Adipose tissue (tissue), 3 donors: ENCODE data around the gene IL17C. TPM values are rescaled to one million over a fixed set of nuclear protein-coding genes. Genes with fewer than 3 reads are reported as not detected.
"Not testable (repeated sequence)": the region's sequence is repeated elsewhere in the genome, so short reads cannot be mapped to it uniquely, and the experiment has no call there.

Experiments used
- H3K27ac ChIP-seq: one replicate; pipeline ENCODE4 v1.5.1; 2013; ENCODE audit warnings: low read depth, low read length
- WGBS, 3 donors: extraction: QIAGEN DNeasy Blood & Tissue Kit; methylation state at CpG; one replicate each; pipeline ENCODE4 v1.1.7; 2013; 5-methylcytosine and 5-hydroxymethylcytosine counted together
- polyA plus RNA-seq, 3 donors: library from polyadenylated mRNA; stranded (reverse); fragments of 200-250 nt; gene quantifications; one replicate each; pipeline ENCODE4 v1.2.3, GENCODE V29; 2013
- donor health status: healthy with polysubstance abuse.
- donor health status: Bipolar disorder and iron deficiency.
- donor health status: healthy.

IL17C gene
- polyA plus RNA-seq, 3 donors: not detected

- not testable (repeated sequence) for H3K27ac ChIP-seq
- WGBS, 3 donors: 88 to 95% (median 89%) methylated on average over 8 of the region's 8 CpGs
These were observed 31.1 kb downstream of the IL17C start for GRCh38 chr16:88669493-88669892.

- 49 to 68% (median 64%) methylated on average over 10 of the region's 10 CpGs for WGBS, 3 donors
- H3K27ac ChIP-seq: no peak overlapping the region
These were observed 31.6 kb downstream of the IL17C start for GRCh38 chr16:88669980-88670379.

GRCh38 chr16:88671806-88672205 lies 33.4 kb downstream of the IL17C start:
- H3K27ac ChIP-seq: no peak overlapping the region
- 88 to 95% (median 90%) methylated on average over 23 of the region's 23 CpGs for WGBS, 3 donors

GRCh38 chr16:88672776-88673175 lies 34.4 kb downstream of the IL17C start:
- 67 to 84% (median 82%) methylated on average over 11 of the region's 11 CpGs for WGBS, 3 donors
- no peak overlapping the region for H3K27ac ChIP-seq

- H3K27ac ChIP-seq: no peak overlapping the region
- 91 to 94% (median 92%) methylated on average over 19 of the region's 19 CpGs for whole genome bisulfite sequencing, 3 donors
These were observed 35.5 kb downstream of the IL17C start for GRCh38 chr16:88673716-88674379.

- WGBS, 3 donors: 73 to 87% (median 78%) methylated on average over 22 of the region's 22 CpGs
- H3K27ac ChIP-seq: no peak overlapping the region
These were observed 38.3 kb downstream of the IL17C start for GRCh38 chr16:88676502-88677242.

GRCh38 chr16:88677721-88678120 lies 39.3 kb downstream of the IL17C start:
- no peak overlapping the region for H3K27ac ChIP-seq
- WGBS, 3 donors: 70 to 89% (median 82%) methylated on average over 12 to 13 of the region's 13 CpGs

GRCh38 chr16:88678224-88678979 lies 40.0 kb downstream of the IL17C start:
- no peak overlapping the region for H3K27ac ChIP-seq
- WGBS, 3 donors: 64 to 81% (median 69%) methylated on average over 29 to 32 of the region's 32 CpGs

GRCh38 chr16:88680554-88681083 lies 42.2 kb downstream of the IL17C start:
- no peak overlapping the region for H3K27ac ChIP-seq
- 79 to 94% (median 83%) methylated on average over 5 of the region's 5 CpGs for WGBS, 3 donors

- WGBS, 3 donors: 48 to 62% (median 56%) methylated on average over 31 of the region's 31 CpGs
- no peak overlapping the region for H3K27ac ChIP-seq
These were observed 42.8 kb downstream of the IL17C start for GRCh38 chr16:88681084-88681680.

GRCh38 chr16:88681709-88682451 lies 43.5 kb downstream of the IL17C start:
- 23 to 64% (median 25%) methylated on average over 21 of the region's 21 CpGs for WGBS, 3 donors
- H3K27ac ChIP-seq: no peak overlapping the region

GRCh38 chr16:88684569-88685155 lies 46.3 kb downstream of the IL17C start:
- H3K27ac ChIP-seq: no peak overlapping the region
- 63 to 77% (median 67%) methylated on average over 15 of the region's 15 CpGs for WGBS, 3 donors

GRCh38 chr16:88685156-88686061 lies 47.0 kb downstream of the IL17C start:
- H3K27ac ChIP-seq: no peak overlapping the region
- 5 to 6% (median 5%) methylated on average over 30 to 33 of the region's 33 CpGs for WGBS, 3 donors

GRCh38 chr16:88686062-88686438 lies 47.7 kb downstream of the IL17C start:
- no peak overlapping the region for H3K27ac ChIP-seq
- WGBS, 3 donors: 0 to 2% (median 0%) methylated on average over 22 to 25 of the region's 25 CpGs

GRCh38 chr16:88686439-88687253 lies 48.3 kb downstream of the IL17C start, which contains the start of gene SNAI3:
SNAI3 (minus strand) TSS chr16:88686507; CDS start chr16:88686406, 101 bp downstream.
- H3K27ac ChIP-seq: no peak within 1 kb of the TSS
- 6 to 10% (median 6%) methylated on average over 38 to 65 of the region's 65 CpGs for WGBS, 3 donors

- 29 to 68% (median 52%) methylated on average over 9 to 10 of the region's 10 CpGs for WGBS, 3 donors
- no peak overlapping the region for H3K27ac ChIP-seq
These were observed 48.8 kb downstream of the IL17C start for GRCh38 chr16:88687254-88687576.
